AG09319 (cell line): Measurements from ENCODE around the gene DNAJC10.
"Not testable (repeated sequence)": the region's sequence is repeated elsewhere in the genome, so short reads cannot be mapped to it uniquely, and the experiment has no call there.

Experiments
- DNase-seq: peaks from one replicate; pipeline ENCODE4 v3.0.0-alpha.2; 2010; ENCODE audit warnings: low read depth; ENCODE audit errors: extremely low read depth
- CTCF ChIP-seq: IDR thresholded peaks from 2 replicates; pipeline ENCODE4 v1.5.1; 2011; ENCODE audit warnings: low read depth, mild to moderate bottlenecking, inconsistent platforms, low read length, moderate library complexity

DNAJC10 gene

GRCh38 chr2:182767578-182767977 is 51.5 kb downstream of the DNAJC10 start:
- no peak for DNase-seq
- peak; percentile 35 for TF ChIP-seq CTCF

GRCh38 chr2:182768950-182769349 is 52.9 kb downstream of the DNAJC10 start:
- DNase-seq, result not testable (repeated sequence)

- no peak for TF ChIP-seq CTCF
- no peak for DNase-seq
These were observed 63.3 kb downstream of the DNAJC10 start for GRCh38 chr2:182779323-182779722.

GRCh38 chr2:182781099-182781498 is 65.0 kb downstream of the DNAJC10 start:
- DNase-seq, result not testable (repeated sequence)

GRCh38 chr2:182782686-182783085 is 66.6 kb downstream of the DNAJC10 start:
- not testable (repeated sequence) for DNase-seq

GRCh38 chr2:182784058-182784706 is 68.1 kb downstream of the DNAJC10 start:
- DNase-seq, result no peak
- no peak for TF ChIP-seq CTCF

- no peak for DNase-seq
- peak; percentile 55 for TF ChIP-seq CTCF
These were observed 68.7 kb downstream of the DNAJC10 start for GRCh38 chr2:182784777-182785176.

- no peak for DNase-seq
- TF ChIP-seq CTCF, result no peak
These were observed 76.4 kb downstream of the DNAJC10 start for GRCh38 chr2:182792441-182792840.

- no peak for TF ChIP-seq CTCF
- DNase-seq, result no peak
These were observed 82.7 kb downstream of the DNAJC10 start for GRCh38 chr2:182798736-182799135.
